BJ (cell line): ENCODE results near the gene ZNF281. TPM values are rescaled to one million over a fixed set of nuclear protein-coding genes. Genes with fewer than 3 reads are reported as not detected.
A peak's percentile ranks its signal among the peaks of the same experiment; 100 is the strongest.

Source experiments
- CTCF ChIA-PET: fragments of 350-600 bp; formaldehyde crosslinking; extraction: SDS; loops from one replicate; lab custom pipeline; 2021; ENCODE audit warnings: antibody characterized with exemption, inconsistent platforms; lab: Yijun Ruan, JAX
- POLR2A ChIA-PET: fragments of 300-600 bp; sonication (Branson Sonifier 250); formaldehyde crosslinking; extraction: SDS; loops from one replicate; lab custom pipeline; 2021; ENCODE audit warnings: antibody characterized with exemption; lab: Charles Lee
- DNase-seq: peaks from one replicate; pipeline ENCODE4 v3.0.0-alpha.2; 2011; ENCODE audit warnings: low read depth
- H3K27me3 ChIP-seq: 2 replicates; pipeline ENCODE4 v1.6.0; 2011; ENCODE audit warnings: low read length; ENCODE audit not compliant: control insufficient read depth, insufficient read depth
- H3K36me3 ChIP-seq: 2 replicates; pipeline ENCODE4 v1.5.1; 2011; ENCODE audit warnings: low read length; ENCODE audit not compliant: control insufficient read depth, insufficient read depth
- H3K4me3 ChIP-seq: 2 replicates; pipeline ENCODE4 v1.5.1; 2011; ENCODE audit warnings: low read depth, mild to moderate bottlenecking, control low read depth, low read length
- CTCF ChIP-seq: IDR thresholded peaks from 2 replicates; pipeline ENCODE4 v1.5.1; 2011; ENCODE audit warnings: low read depth, mild to moderate bottlenecking, control low read depth, inconsistent platforms, low read length, moderate library complexity; ENCODE audit not compliant: insufficient read depth
- polyA plus RNA-seq: library from polyadenylated mRNA; depleted of rRNA; stranded (reverse); fragments of >200 nt; gene quantifications from 2 replicates; pipeline ENCODE4 v1.2.3, GENCODE V29; 2011

ZNF281 gene
- polyA plus RNA-seq, 1 experiment: 13.5 TPM

GRCh38 chr1:200365897-200366426 is 43.9 kb downstream of the ZNF281 start:
- ChIA-PET POLR2A (no interaction called here), CTCF (interaction anchor here (0.6 to 3.1 kb wide), 6 partner anchors 11 to 406 kb away, joined by 3 to 12 read pairs (median 4); no protein-coding TSS in a partner anchor)
- H3K4me3 ChIP-seq: no peak overlapping the region
- TF ChIP-seq CTCF: 0 out of 2 replicates have a peak, but pooled peaks have one; percentile 12
- H3K36me3 ChIP-seq: no peaks in the 10 kb centered on the region
- no peaks in the 10 kb centered on the region for H3K27me3 ChIP-seq
- no peak for DNase-seq

- H3K27me3 ChIP-seq: no peaks in the 10 kb centered on the region
- no peak for DNase-seq
- H3K36me3 ChIP-seq: no peaks in the 10 kb centered on the region
- H3K4me3 ChIP-seq: no peak overlapping the region
- POLR2A ChIA-PET: interaction anchor here (0.5 to 1.2 kb wide), 2 partner anchors 14 to 183 kb away, joined by 4 read pairs; no protein-coding TSS in a partner anchor
- no peak for TF ChIP-seq CTCF
- CTCF ChIA-PET: interaction anchor here (0.6 to 3.1 kb wide), 5 partner anchors 10 to 124 kb away, joined by 3 to 12 read pairs (median 4); no protein-coding TSS in a partner anchor
Measured at GRCh38 chr1:200364831-200365230, 45.0 kb downstream of the ZNF281 start.

GRCh38 chr1:200364091-200364759 is 45.6 kb downstream of the ZNF281 start:
- DNase-seq: no peak
- H3K4me3 ChIP-seq: no peak overlapping the region
- CTCF ChIA-PET: interaction anchor here (0.6 to 3.1 kb wide), 4 partner anchors 9 to 126 kb away, joined by 3 to 12 read pairs (median 4); no protein-coding TSS in a partner anchor

GRCh38 chr1:200363264-200363933 is 46.4 kb downstream of the ZNF281 start:
- ChIA-PET CTCF (interaction anchor here (0.6 to 3.1 kb wide), 3 partner anchors 9 to 1569 kb away, joined by 3 to 12 read pairs (median 3); no protein-coding TSS in a partner anchor), POLR2A (interaction anchor here (0.5 kb wide), 1 partner anchor 23 kb away, joined by 4 read pairs; no protein-coding TSS in a partner anchor)
- no peak for DNase-seq
- no peaks in the 10 kb centered on the region for H3K27me3 ChIP-seq
- H3K36me3 ChIP-seq: no peaks in the 10 kb centered on the region
- no peak for TF ChIP-seq CTCF
- no peak overlapping the region for H3K4me3 ChIP-seq

More at GRCh38 chr1:200364091-200364759, 45.6 kb downstream of the ZNF281 start:
- TF ChIP-seq CTCF: no peak
- H3K27me3 ChIP-seq: no peaks in the 10 kb centered on the region
- POLR2A ChIA-PET: interaction anchor here (0.5 to 1.2 kb wide), 3 partner anchors 15 to 106 kb away, joined by 4 to 5 read pairs (median 4); no protein-coding TSS in a partner anchor
- H3K36me3 ChIP-seq: no peaks in the 10 kb centered on the region
